ENCODE measurements around the gene FUT6.

GRCh38 chr19:5850189-5850588 lies 10.7 kb upstream of the FUT6 start:
- TF ChIP-seq POLR2A (IDR thresholded peaks at IDR 0.05; ENCODE audit: low read length) (no peak), GATA1 (IDR thresholded peaks at IDR 0.05; ENCODE audit: low read depth, low read length) (no peak)
